Measurements from ENCODE around the gene GBF1.

GBF1 gene

GRCh38 chr10:102200751-102201640, 44.3 kb upstream of the GBF1 start:
- DNase-seq (ENCODE audit: low spot score) = no peak
- Histone ChIP-seq H3K4me3 (ENCODE audit: low read length in 2 of 2) (no peak overlapping the region), H3K23ac (ENCODE audit: low read depth, low read length, poor library complexity) (no peak overlapping the region), H3K18ac (ENCODE audit: low read length) (no peak overlapping the region), H3K4me2 (ENCODE audit: insufficient read depth, low read length, poor library complexity, severe bottlenecking) (no peak overlapping the region), H3K14ac (ENCODE audit: low read length) (no peak overlapping the region), H3K79me1 (ENCODE audit: low read depth, low read length) (no peaks in the 10 kb centered on the region), H2BK120ac (ENCODE audit: low read depth, low read length) (no peak overlapping the region), H3K36me3 (replicated peaks in 1 of 2; ENCODE audit: control insufficient read depth in 2 of 2, insufficient read depth in 2 of 2, low read length in 2 of 2) (no peaks in the 10 kb centered on the region), H2BK5ac (ENCODE audit: low read length) (no peak overlapping the region), H2AFZ (ENCODE audit: low read length) (no peak overlapping the region), H2BK12ac (ENCODE audit: low read length) (no peak overlapping the region), H3K4ac (ENCODE audit: low read length) (no peak overlapping the region), H3K9me3 (replicated peaks in 1 of 2; ENCODE audit: control insufficient read depth in 2 of 2, insufficient read depth in 1 of 2, low read depth in 1 of 2, low read length in 2 of 2) (peaks cover 4 to 15% of the 10 kb centered on the region in 2 donors), H3K27me3 (ENCODE audit: control insufficient read depth in 3 of 3, insufficient read depth in 3 of 3, low read depth in 1 of 3, low read length in 3 of 3) (peaks cover 0 to 9% (median 0%) of the 10 kb centered on the region in 3 experiments), H3K27ac (replicated peaks; ENCODE audit: low read length) (no peak overlapping the region), H3K9ac (ENCODE audit: low read depth, low read length, poor library complexity) (no peak overlapping the region), H2BK15ac (ENCODE audit: low read length) (no peak overlapping the region), H2AK5ac (ENCODE audit: low read depth, low read length) (no peak overlapping the region), H4K91ac (ENCODE audit: low read depth, low read length, poor library complexity) (no peak overlapping the region), H3K4me1 (ENCODE audit: control insufficient read depth in 2 of 2, insufficient read depth in 1 of 2, low read depth in 1 of 2, low read length in 2 of 2) (no peaks in the 10 kb centered on the region), H4K8ac (ENCODE audit: low read depth, low read length) (no peak overlapping the region)
- no CpG with 5 or more reads among the region's 34 CpGs for WGBS, 2 donors (ENCODE audit: extremely low coverage in 2 of 2, insufficient read length in 2 of 2, insufficient replicate concordance in 1 of 2)

DNA sequence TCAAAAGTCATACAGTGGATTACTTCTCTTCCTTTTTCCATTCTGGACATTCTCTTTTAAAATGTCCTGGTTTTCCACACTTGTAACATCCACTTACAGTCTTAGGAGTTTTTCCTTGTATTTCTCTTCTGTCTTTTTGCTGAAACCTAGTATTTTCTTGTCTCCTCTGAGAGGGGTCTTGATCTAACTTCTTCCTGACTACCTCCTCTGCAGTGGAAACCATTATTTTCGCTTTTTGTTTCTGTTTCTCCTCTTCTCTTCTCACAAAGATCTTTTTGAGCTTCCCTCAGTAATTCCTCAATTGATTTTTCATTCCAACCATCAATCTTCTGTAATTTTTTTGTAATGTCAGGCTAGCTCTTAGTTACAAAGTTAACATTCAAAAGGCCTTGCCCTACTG, 42.9 kb upstream of the GBF1 start:
- H2BK5ac ChIP-seq (ENCODE audit: low read length) = no peak overlapping the region
- H3K9ac ChIP-seq (ENCODE audit: low read depth, low read length, poor library complexity) = no peak overlapping the region
- H3K4me3 ChIP-seq (ENCODE audit: low read length in 2 of 2) = no peak overlapping the region
- DNase-seq (ENCODE audit: low spot score) = no peak
- H3K4me1 ChIP-seq (ENCODE audit: control insufficient read depth in 2 of 2, insufficient read depth in 1 of 2, low read depth in 1 of 2, low read length in 2 of 2) = no peaks in the 10 kb centered on the region
- H3K9me3 ChIP-seq (replicated peaks in 1 of 2; ENCODE audit: control insufficient read depth in 2 of 2, insufficient read depth in 1 of 2, low read depth in 1 of 2, low read length in 2 of 2) = peaks cover 2 to 15% of the 10 kb centered on the region in 2 donors
- peaks cover 0 to 9% (median 0%) of the 10 kb centered on the region in 3 experiments for H3K27me3 ChIP-seq (ENCODE audit: control insufficient read depth in 3 of 3, insufficient read depth in 3 of 3, low read depth in 1 of 3, low read length in 3 of 3)
- H3K4ac ChIP-seq (ENCODE audit: low read length) = no peak overlapping the region
- H2BK15ac ChIP-seq (ENCODE audit: low read length) = no peak overlapping the region
- H3K27ac ChIP-seq (replicated peaks; ENCODE audit: low read length) = no peak overlapping the region
- no peak overlapping the region for H2AFZ ChIP-seq (ENCODE audit: low read length)
- no peak overlapping the region for H3K23ac ChIP-seq (ENCODE audit: low read depth, low read length, poor library complexity)
- no CpG with 5 or more reads among the region's 1 CpG for WGBS, 2 donors (ENCODE audit: extremely low coverage in 2 of 2, insufficient read length in 2 of 2, insufficient replicate concordance in 1 of 2)
- H3K79me1 ChIP-seq (ENCODE audit: low read depth, low read length) = no peaks in the 10 kb centered on the region
- H2BK120ac ChIP-seq (ENCODE audit: low read depth, low read length) = no peak overlapping the region
- H2AK5ac ChIP-seq (ENCODE audit: low read depth, low read length) = no peak overlapping the region
- no peak overlapping the region for H3K18ac ChIP-seq (ENCODE audit: low read length)
- H3K36me3 ChIP-seq (replicated peaks in 1 of 2; ENCODE audit: control insufficient read depth in 2 of 2, insufficient read depth in 2 of 2, low read length in 2 of 2) = no peaks in the 10 kb centered on the region
- H3K4me2 ChIP-seq (ENCODE audit: insufficient read depth, low read length, poor library complexity, severe bottlenecking) = no peak overlapping the region
- no peak overlapping the region for H2BK12ac ChIP-seq (ENCODE audit: low read length)
- no peak overlapping the region for H3K14ac ChIP-seq (ENCODE audit: low read length)
- H4K8ac ChIP-seq (ENCODE audit: low read depth, low read length) = no peak overlapping the region
- no peak overlapping the region for H4K91ac ChIP-seq (ENCODE audit: low read depth, low read length, poor library complexity)

DNA sequence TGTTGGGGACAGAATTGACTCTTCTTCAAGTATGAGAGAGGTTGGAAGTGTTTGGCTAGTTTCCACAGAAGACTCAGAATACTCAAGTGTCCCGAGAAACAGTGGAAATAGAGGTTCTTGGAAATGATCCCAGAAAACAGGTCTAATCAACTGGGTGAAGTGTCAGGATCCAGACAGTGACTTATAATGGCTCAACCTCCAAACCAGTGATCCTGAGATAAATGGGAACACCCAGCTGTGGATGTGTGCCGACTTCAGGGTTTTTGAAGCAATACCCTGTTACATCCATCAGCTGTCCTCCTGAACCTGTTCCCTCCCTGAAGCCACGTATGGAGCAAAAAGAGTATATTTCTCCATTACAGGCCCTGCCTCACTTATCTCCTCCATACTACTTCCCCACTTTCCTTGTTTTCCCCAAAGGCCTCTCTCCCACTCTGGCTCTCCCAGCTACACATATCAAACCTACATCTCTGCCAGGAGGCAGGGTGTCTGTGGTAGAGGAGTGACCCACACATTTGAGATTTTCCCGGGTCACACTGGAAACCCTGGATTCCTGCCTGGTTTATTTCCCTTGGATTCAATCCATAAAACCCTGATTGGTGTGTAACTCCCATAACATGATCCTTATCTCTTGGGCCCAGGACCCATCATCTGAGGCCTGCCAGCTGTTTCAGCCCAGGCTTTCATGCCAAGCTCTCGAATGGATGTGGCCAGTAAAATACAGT, 36.9 kb upstream of the GBF1 start:
- Histone ChIP-seq H3K4me1 (ENCODE audit: control insufficient read depth in 2 of 2, insufficient read depth in 1 of 2, low read depth in 1 of 2, low read length in 2 of 2) (no peaks in the 10 kb centered on the region), H3K18ac (ENCODE audit: low read length) (no peak overlapping the region), H4K91ac (ENCODE audit: low read depth, low read length, poor library complexity) (no peak overlapping the region), H2AFZ (ENCODE audit: low read length) (no peak overlapping the region), H3K9me3 (replicated peaks in 1 of 2; ENCODE audit: control insufficient read depth in 2 of 2, insufficient read depth in 1 of 2, low read depth in 1 of 2, low read length in 2 of 2) (peaks cover 2 to 8% of the 10 kb centered on the region in 2 donors), H3K23ac (ENCODE audit: low read depth, low read length, poor library complexity) (no peak overlapping the region), H3K27me3 (ENCODE audit: control insufficient read depth in 3 of 3, insufficient read depth in 3 of 3, low read depth in 1 of 3, low read length in 3 of 3) (no peaks in the 10 kb centered on the region), H3K9ac (ENCODE audit: low read depth, low read length, poor library complexity) (no peak overlapping the region), H3K14ac (ENCODE audit: low read length) (no peak overlapping the region), H2BK5ac (ENCODE audit: low read length) (no peak overlapping the region), H3K27ac (replicated peaks; ENCODE audit: low read length) (no peak overlapping the region), H4K8ac (ENCODE audit: low read depth, low read length) (no peak overlapping the region), H2BK12ac (ENCODE audit: low read length) (no peak overlapping the region), H3K36me3 (replicated peaks in 1 of 2; ENCODE audit: control insufficient read depth in 2 of 2, insufficient read depth in 2 of 2, low read length in 2 of 2) (no peaks in the 10 kb centered on the region), H2BK15ac (ENCODE audit: low read length) (no peak overlapping the region), H3K4ac (ENCODE audit: low read length) (no peak overlapping the region), H3K4me2 (ENCODE audit: insufficient read depth, low read length, poor library complexity, severe bottlenecking) (no peak overlapping the region), H3K79me1 (ENCODE audit: low read depth, low read length) (no peaks in the 10 kb centered on the region), H2BK120ac (ENCODE audit: low read depth, low read length) (no peak overlapping the region), H2AK5ac (ENCODE audit: low read depth, low read length) (no peak overlapping the region), H3K4me3 (ENCODE audit: low read length in 2 of 2) (no peak overlapping the region)
- DNase-seq (ENCODE audit: low spot score) = no peak
- WGBS, 2 donors (ENCODE audit: extremely low coverage in 2 of 2, insufficient read length in 2 of 2, insufficient replicate concordance in 1 of 2) = no CpG with 5 or more reads among the region's 5 CpGs

GRCh38 chr10:102211615-102212299, 33.6 kb upstream of the GBF1 start:
- H3K79me1 ChIP-seq (ENCODE audit: low read depth, low read length) = no peaks in the 10 kb centered on the region
- H3K18ac ChIP-seq (ENCODE audit: low read length) = no peak overlapping the region
- no peaks in the 10 kb centered on the region for H3K27me3 ChIP-seq (ENCODE audit: control insufficient read depth in 3 of 3, insufficient read depth in 3 of 3, low read depth in 1 of 3, low read length in 3 of 3)
- no CpG with 5 or more reads among the region's 3 CpGs for WGBS, 2 donors (ENCODE audit: extremely low coverage in 2 of 2, insufficient read length in 2 of 2, insufficient replicate concordance in 1 of 2)
- H2BK5ac ChIP-seq (ENCODE audit: low read length) = no peak overlapping the region
- H3K4me1 ChIP-seq (ENCODE audit: control insufficient read depth in 2 of 2, insufficient read depth in 1 of 2, low read depth in 1 of 2, low read length in 2 of 2) = no peaks in the 10 kb centered on the region
- H3K4me2 ChIP-seq (ENCODE audit: insufficient read depth, low read length, poor library complexity, severe bottlenecking) = no peak overlapping the region
- no peak overlapping the region for H3K9ac ChIP-seq (ENCODE audit: low read depth, low read length, poor library complexity)
- no peak overlapping the region for H3K4ac ChIP-seq (ENCODE audit: low read length)
- H2BK15ac ChIP-seq (ENCODE audit: low read length) = no peak overlapping the region
- H2BK12ac ChIP-seq (ENCODE audit: low read length) = no peak overlapping the region
- H2AK5ac ChIP-seq (ENCODE audit: low read depth, low read length) = no peak overlapping the region
- no peaks in the 10 kb centered on the region for H3K36me3 ChIP-seq (replicated peaks in 1 of 2; ENCODE audit: control insufficient read depth in 2 of 2, insufficient read depth in 2 of 2, low read length in 2 of 2)
- no peak overlapping the region for H4K91ac ChIP-seq (ENCODE audit: low read depth, low read length, poor library complexity)
- H3K27ac ChIP-seq (replicated peaks; ENCODE audit: low read length) = no peak overlapping the region
- no peaks in the 10 kb centered on the region for H3K9me3 ChIP-seq (replicated peaks in 1 of 2; ENCODE audit: control insufficient read depth in 2 of 2, insufficient read depth in 1 of 2, low read depth in 1 of 2, low read length in 2 of 2)
- H3K23ac ChIP-seq (ENCODE audit: low read depth, low read length, poor library complexity) = no peak overlapping the region
- no peak overlapping the region for H4K8ac ChIP-seq (ENCODE audit: low read depth, low read length)
- H2AFZ ChIP-seq (ENCODE audit: low read length) = no peak overlapping the region
- no peak overlapping the region for H3K14ac ChIP-seq (ENCODE audit: low read length)
- no peak overlapping the region for H2BK120ac ChIP-seq (ENCODE audit: low read depth, low read length)
- H3K4me3 ChIP-seq (ENCODE audit: low read length in 2 of 2) = no peak overlapping the region
- no peak for DNase-seq (ENCODE audit: low spot score)
